HCT116 (cell line): Measurements from ENCODE around the gene EZH1. TPM values are rescaled to one million over a fixed set of nuclear protein-coding genes. Genes with fewer than 3 reads are reported as not detected.
"Not testable (repeated sequence)": the region's sequence is repeated elsewhere in the genome, so short reads cannot be mapped to it uniquely, and the experiment has no call there.

Source experiments
- ATAC-seq: fragments of 200-7000 bp; cut with Tn5 transposase; 2 replicates; pipeline ENCODE4 v1.9.1; 2020; ENCODE audit warnings: mild to moderate bottlenecking, moderate library complexity
- BruUV-seq: library from RNA; stranded (reverse); fragments of 400-500 nt; replicated peaks from 2 replicates; lab custom pipeline; 2021; lab: Mats Ljungman, UMichigan
- CTCF ChIA-PET: fragments of 300-600 bp; sonication (Branson Sonifier 250); formaldehyde crosslinking; loops from one replicate; lab custom pipeline; 2021; ENCODE audit warnings: antibody characterized with exemption; lab: Charles Lee
- POLR2A ChIA-PET: fragments of 300-600, 350-600 bp; sonication (Branson Sonifier 250); formaldehyde crosslinking; loops from one replicate; lab custom pipeline; 2021; ENCODE audit warnings: antibody characterized with exemption; lab: Charles Lee
- RAD21 ChIA-PET, 2 experiments: fragments of 300-600 bp; sonication (Branson Sonifier 250); formaldehyde crosslinking; loops; one replicate each; lab custom pipeline; 2023; ENCODE audit warnings: low total read pairs in 2 of 2; ENCODE audit not compliant: uncharacterized antibody in 2 of 2, unreplicated experiment in 2 of 2, low non-redundant PET in 1 of 2; lab: Charles Lee
- DNase-seq: peaks from one replicate; pipeline ENCODE4 v3.0.0-alpha.2; 2010; ENCODE audit warnings: low read depth, low spot score
- H2AFZ ChIP-seq: fragments of 200-600 bp; shearing (Covaris generic), sonication (generic); 2 replicates; pipeline ENCODE4 v1.6.1; 2017; ENCODE audit warnings: low read depth, mixed run types, mixed read lengths, antibody characterized with exemption, low read length; ENCODE audit not compliant: poor library complexity, severe bottlenecking
- H3K27ac ChIP-seq: 2 replicates; pipeline ENCODE4 v1.5.1; 2012; ENCODE audit warnings: low read depth, low read length
- H3K27me3 ChIP-seq: fragments of 200-600 bp; sonication (generic); 2 replicates; pipeline ENCODE4 v1.6.1; 2016; ENCODE audit warnings: mixed run types, low read length, mixed read lengths; ENCODE audit not compliant: insufficient read depth
- H3K36me3 ChIP-seq, 2 experiments: fragments of 200-500 bp in 1 of 2; fragments of 200-600 bp in 1 of 2; sonication (Bioruptor generic) in 1 of 2; sonication (generic) in 1 of 2; 2 replicates each; pipeline versions ENCODE4 v1.5.1 to v1.6.1; 2014 to 2016; ENCODE audit warnings: low read length in 2 of 2, inconsistent platforms in 1 of 2, mixed read lengths in 1 of 2, mixed run types in 1 of 2; ENCODE audit not compliant: insufficient read depth in 2 of 2, control insufficient read depth in 1 of 2
- H3K4me1 ChIP-seq, 2 experiments: fragments of 200-600 bp in 1 of 2; sonication (generic) in 1 of 2; 2 replicates each; pipeline versions ENCODE4 v1.5.1 to v1.6.1; 2012 to 2017; ENCODE audit warnings: low read length in 2 of 2, inconsistent platforms in 1 of 2, mild to moderate bottlenecking in 1 of 2, mixed read lengths in 1 of 2, mixed run types in 1 of 2, moderate library complexity in 1 of 2; ENCODE audit not compliant: insufficient read depth in 2 of 2, control insufficient read depth in 1 of 2
- H3K4me2 ChIP-seq: fragments of 200-600 bp; sonication (generic); 2 replicates; pipeline ENCODE4 v1.6.1; 2017; ENCODE audit warnings: mixed run types, low read length, mixed read lengths
- H3K4me3 ChIP-seq, 2 experiments: fragments of 200-600 bp in 1 of 2; sonication (generic) in 1 of 2; replicated peaks in 1 of 2; 2 replicates each; pipeline ENCODE4 v1.5.1; 2011 to 2016; ENCODE audit warnings: low read length in 2 of 2, control low read depth in 1 of 2, low read depth in 1 of 2, mild to moderate bottlenecking in 1 of 2, mixed read lengths in 1 of 2, mixed run types in 1 of 2
- H3K79me2 ChIP-seq: fragments of 200-600 bp; sonication (generic); 2 replicates; pipeline ENCODE4 v1.6.1; 2017; ENCODE audit warnings: mild to moderate bottlenecking, mixed run types, low read length, moderate library complexity, mixed read lengths; ENCODE audit not compliant: insufficient read depth
- H3K9ac ChIP-seq: fragments of 200-600 bp; sonication (generic); 2 replicates; pipeline ENCODE4 v1.6.1; 2016; ENCODE audit warnings: low read length, mixed read lengths
- H3K9me2 ChIP-seq: fragments of 200-600 bp; sonication (generic), shearing (Covaris generic); 2 replicates; pipeline ENCODE4 v1.6.1; 2017; ENCODE audit warnings: mixed run types, mild to moderate bottlenecking, moderate library complexity; ENCODE audit not compliant: insufficient read depth
- H3K9me3 ChIP-seq, 2 experiments: fragments of 200-500 bp in 1 of 2; fragments of 200-600 bp in 1 of 2; sonication (Bioruptor generic) in 1 of 2; sonication (generic) in 1 of 2; 2 replicates each; pipeline ENCODE4 v1.6.1; 2014 to 2017; ENCODE audit warnings: low read length in 2 of 2, mixed read lengths in 2 of 2, inconsistent platforms in 1 of 2, low read depth in 1 of 2, mild to moderate bottlenecking in 1 of 2, mixed run types in 1 of 2, moderate library complexity in 1 of 2; ENCODE audit not compliant: control insufficient read depth in 1 of 2, insufficient read depth in 1 of 2
- H4K20me1 ChIP-seq: fragments of 200-600 bp; sonication (generic), shearing (Covaris generic); 2 replicates; pipeline ENCODE4 v1.6.1; 2017; ENCODE audit warnings: mixed run types, mild to moderate bottlenecking, moderate library complexity; ENCODE audit not compliant: insufficient read depth
- CTCF ChIP-seq, 3 experiments: fragments of 200-600 bp in 1 of 3; sonication (generic) in 1 of 3; IDR thresholded peaks in 2 of 3; conservative IDR thresholded peaks in 1 of 3; 2 replicates each; pipeline ENCODE4 v1.5.1; 2012 to 2017; ENCODE audit warnings: low read depth in 2 of 3, low read length in 2 of 3, antibody characterized with exemption in 1 of 3, borderline replicate concordance in 1 of 3, control low read depth in 1 of 3, mild to moderate bottlenecking in 1 of 3, mixed read lengths in 1 of 3, mixed run types in 1 of 3, moderate library complexity in 1 of 3; ENCODE audit not compliant: insufficient read depth in 1 of 3
- SP1 ChIP-seq: IDR thresholded peaks from 2 replicates; pipeline ENCODE4 v1.6.1; 2012; ENCODE audit warnings: low read depth
- intact Hi-C: fragments of 100-400 bp; cut with micrococcal nuclease; formaldehyde crosslinking; loops from 2 replicates; pipeline ENCODE4 v1.10.0; 2022
- total RNA-seq: library from RNA; stranded (reverse); gene quantifications from one replicate; pipeline ENCODE4 v1.2.1, GENCODE V29; 2021; ENCODE audit not compliant: unreplicated experiment

EZH1 gene
- total RNA-seq, 1 experiment from 2014 or later = 29.3 TPM

GRCh38 chr17:42743595-42744282 is 1.1 kb downstream of the EZH1 start:
- ATAC-seq (no peak), DNase-seq (no peak)
- Histone ChIP-seq H3K36me3 (no peaks in the 10 kb centered on the region), H3K4me2 (peak overlapping the region; percentile 85), H3K9me2 (no peaks in the 10 kb centered on the region), H3K9ac (peak overlapping the region; percentile 66), H2AFZ (no peak overlapping the region), H3K27me3 (no peaks in the 10 kb centered on the region), H3K4me1 (peaks cover 7 to 14% of the 10 kb centered on the region in 2 experiments), H3K9me3 (no peaks in the 10 kb centered on the region), H3K4me3 (peak overlapping the region; percentile 73 to 74), H4K20me1 (no peaks in the 10 kb centered on the region), H3K79me2 (peaks cover 23% of the 10 kb centered on the region), H3K27ac (peak overlapping the region; percentile 69)
- POLR2A ChIA-PET = interaction anchor here (0.6 kb wide), 1 partner anchor 136 kb away, joined by 4 read pairs; no protein-coding TSS in a partner anchor
- intact Hi-C loops = no loop called here
- RAD21 ChIA-PET = no interaction called here
- no peak for TF ChIP-seq SP1
- peak in 1 of 3 experiments; percentile 25; a peak in 2 of 6 replicates for TF ChIP-seq CTCF (IDR thresholded peaks at IDR 0.05 in 2 of 3, conservative IDR thresholded peaks at IDR 0.05 in 1 of 3; ENCODE audit: borderline replicate concordance in 1 of 3, insufficient read depth in 1 of 3, low read depth in 2 of 3, low read length in 2 of 3)
- CTCF ChIA-PET = no interaction called here
- TSS peak; percentile 54 for BruUV-seq

- H3K36me3 ChIP-seq, H3K4me3 ChIP-seq, H3K4me2 ChIP-seq, RAD21 ChIA-PET, ATAC-seq, CTCF ChIA-PET, DNase-seq, BruUV-seq, H3K9me2 ChIP-seq, intact Hi-C loops, H3K9ac ChIP-seq, H4K20me1 ChIP-seq, H3K27me3 ChIP-seq, H3K9me3 ChIP-seq, H2AFZ ChIP-seq, H3K27ac ChIP-seq: not testable (repeated sequence)
- Histone ChIP-seq H3K4me1 (peaks cover 7 to 14% of the 10 kb centered on the region in 2 experiments), H3K79me2 (peaks cover 23% of the 10 kb centered on the region)
- POLR2A ChIA-PET = interaction anchor here (1.0 kb wide), 1 partner anchor 30 kb away, joined by 5 read pairs; the partner anchor contains the start of gene VPS25
Measured at GRCh38 chr17:42742916-42743315, 1.9 kb downstream of the EZH1 start.
